HepG2 (cell line): Measurements from ENCODE around the gene MGST2. TPM values are rescaled to one million over a fixed set of nuclear protein-coding genes. Genes with fewer than 3 reads are reported as not detected.

Source experiments
- ARID2 ChIP-seq: sonication (generic); formaldehyde crosslinking; IDR thresholded peaks from 2 replicates; pipeline ENCODE4 v1.8.1; 2022; ENCODE audit warnings: mild to moderate bottlenecking, missing genetic modification reagents, borderline replicate concordance
- EP300 ChIP-seq, 3 experiments: sonication (generic) in 1 of 3; formaldehyde crosslinking in 1 of 3; IDR thresholded peaks; 2 replicates each; pipeline versions ENCODE4 v1.5.1 to v1.6.1; 2011 to 2020; ENCODE audit warnings: low read depth in 2 of 3, low read length in 2 of 3, borderline replicate concordance in 1 of 3, improper control_type of control experiment in 1 of 3, mild to moderate bottlenecking in 1 of 3, missing genetic modification reagents in 1 of 3, moderate library complexity in 1 of 3
- HMG20B ChIP-seq: conservative IDR thresholded peaks from 2 replicates; pipeline ENCODE4 v1.6.1; 2016; ENCODE audit warnings: missing genetic modification reagents, missing compliant biosample characterization
- NKX3-1 ChIP-seq: sonication (generic); formaldehyde crosslinking; IDR thresholded peaks from 2 replicates; pipeline ENCODE4 v1.5.0; 2020; ENCODE audit warnings: missing genetic modification reagents
- NPAS2 ChIP-seq: sonication (generic); formaldehyde crosslinking; IDR thresholded peaks from 2 replicates; pipeline ENCODE4 v1.8.0; 2022; ENCODE audit warnings: mild to moderate bottlenecking, missing genetic modification reagents, borderline replicate concordance
- SOX6 ChIP-seq, 2 experiments: fragments of 450-650 bp in 1 of 2; sonication (generic) in 1 of 2; formaldehyde crosslinking in 1 of 2; IDR thresholded peaks; 2 replicates each; pipeline versions ENCODE4 v1.4.0 to v1.6.1; 2017 to 2020; ENCODE audit warnings: antibody characterized with exemption in 1 of 2, mild to moderate bottlenecking in 1 of 2, missing genetic modification reagents in 1 of 2
- TBP ChIP-seq: sonication (generic); formaldehyde crosslinking; IDR thresholded peaks from 2 replicates; pipeline ENCODE4 v1.5.0; 2020; ENCODE audit warnings: missing genetic modification reagents
- YY1 ChIP-seq: IDR thresholded peaks from 2 replicates; pipeline ENCODE4 v1.6.1; 2011; ENCODE audit warnings: low read length, low read depth, moderate library complexity, mild to moderate bottlenecking; ENCODE audit not compliant: insufficient read depth, insufficient replicate concordance
- ZMYM2 ChIP-seq: sonication (generic); formaldehyde crosslinking; IDR thresholded peaks from 2 replicates; pipeline ENCODE4 v1.8.0; 2022; ENCODE audit warnings: mild to moderate bottlenecking, missing genetic modification reagents
- ZNF253 ChIP-seq: sonication (generic); formaldehyde crosslinking; IDR thresholded peaks from 2 replicates; pipeline ENCODE4 v1.8.0; 2022; ENCODE audit warnings: mild to moderate bottlenecking, missing genetic modification reagents, borderline replicate concordance
- ZNF354B ChIP-seq: sonication (generic); formaldehyde crosslinking; IDR thresholded peaks from 2 replicates; pipeline ENCODE4 v1.8.0; 2022; ENCODE audit warnings: mild to moderate bottlenecking, missing genetic modification reagents
- ZNF567 ChIP-seq: sonication (generic); formaldehyde crosslinking; IDR thresholded peaks from 2 replicates; pipeline ENCODE4 v1.8.1; 2023; ENCODE audit warnings: mild to moderate bottlenecking, missing genetic modification reagents, borderline replicate concordance
- ZNF605 ChIP-seq: sonication (generic); formaldehyde crosslinking; IDR thresholded peaks from 2 replicates; pipeline ENCODE4 v1.8.0; 2022; ENCODE audit warnings: mild to moderate bottlenecking, missing genetic modification reagents
- ZSCAN20 ChIP-seq: sonication (generic); formaldehyde crosslinking; IDR thresholded peaks from 2 replicates; pipeline ENCODE4 v1.4.0; 2020; ENCODE audit warnings: missing genetic modification reagents, mild to moderate bottlenecking, borderline replicate concordance
- polyA plus RNA-seq, 8 experiments: library from polyadenylated mRNA; depleted of rRNA in 3 of 8; stranded (reverse) in 7 of 8; unstranded in 1 of 8; fragments of >200 nt; fragmentation: Illumina TruSeq in 4 of 8; extraction: Trizol in 4 of 8; gene quantifications; 2 replicates each; pipeline versions ENCODE4 v1.2.1 to v1.2.3, GENCODE V29; 2011 to 2016; ENCODE audit warnings: low read depth in 4 of 8, missing spikeins in 1 of 8, mixed read lengths in 1 of 8; ENCODE audit not compliant: insufficient read depth in 1 of 8
- total RNA-seq, 5 experiments: library from RNA; depleted of rRNA; stranded (reverse); fragments of >200 nt; fragmentation: Illumina TruSeq; extraction: Trizol; gene quantifications; 2 replicates each; pipeline ENCODE4 v1.2.3, GENCODE V29; 2016; ENCODE audit warnings: low read depth in 1 of 5
- TF ChIP-seq, protein P1 (sequence below): sonication (generic); formaldehyde crosslinking; IDR thresholded peaks from 2 replicates; pipeline ENCODE4 v1.5.1; 2020; ENCODE audit warnings: missing genetic modification reagents, mild to moderate bottlenecking, borderline replicate concordance
- TF ChIP-seq, protein P2 (sequence below): sonication (generic); formaldehyde crosslinking; conservative IDR thresholded peaks from 2 replicates; pipeline ENCODE4 v1.8.0; 2022; ENCODE audit warnings: mild to moderate bottlenecking, moderate library complexity, missing genetic modification reagents
- TF ChIP-seq, protein P3 (sequence below): sonication (generic); formaldehyde crosslinking; IDR thresholded peaks from 2 replicates; pipeline ENCODE4 v1.4.0; 2020; ENCODE audit warnings: mild to moderate bottlenecking, low read depth, missing genetic modification reagents
- TF ChIP-seq, protein P4 (sequence below), 2 experiments: sonication (generic) in 1 of 2; formaldehyde crosslinking in 1 of 2; IDR thresholded peaks; 2 replicates each; pipeline versions ENCODE4 v1.5.1 to v1.6.1; 2011 to 2020; ENCODE audit warnings: borderline replicate concordance in 1 of 2, low read depth in 1 of 2, low read length in 1 of 2, mild to moderate bottlenecking in 1 of 2, missing genetic modification reagents in 1 of 2, moderate library complexity in 1 of 2

The MGST2 gene
- total and polyA plus RNA-seq, 2 of the 13 experiments (the other 11 are each of a cell fraction or from before 2014, with no cell fraction given) = 205 to 416 TPM

- peak; percentile 71; the same call in 1 of the 2 replicates for TF ChIP-seq ZNF605 (CRISPR knock-in tag)
- TF ChIP-seq ZSCAN20 (CRISPR knock-in tag) = 0 out of 2 replicates have a peak, but pooled peaks have one; percentile 28
- TF ChIP-seq, protein P1, sequence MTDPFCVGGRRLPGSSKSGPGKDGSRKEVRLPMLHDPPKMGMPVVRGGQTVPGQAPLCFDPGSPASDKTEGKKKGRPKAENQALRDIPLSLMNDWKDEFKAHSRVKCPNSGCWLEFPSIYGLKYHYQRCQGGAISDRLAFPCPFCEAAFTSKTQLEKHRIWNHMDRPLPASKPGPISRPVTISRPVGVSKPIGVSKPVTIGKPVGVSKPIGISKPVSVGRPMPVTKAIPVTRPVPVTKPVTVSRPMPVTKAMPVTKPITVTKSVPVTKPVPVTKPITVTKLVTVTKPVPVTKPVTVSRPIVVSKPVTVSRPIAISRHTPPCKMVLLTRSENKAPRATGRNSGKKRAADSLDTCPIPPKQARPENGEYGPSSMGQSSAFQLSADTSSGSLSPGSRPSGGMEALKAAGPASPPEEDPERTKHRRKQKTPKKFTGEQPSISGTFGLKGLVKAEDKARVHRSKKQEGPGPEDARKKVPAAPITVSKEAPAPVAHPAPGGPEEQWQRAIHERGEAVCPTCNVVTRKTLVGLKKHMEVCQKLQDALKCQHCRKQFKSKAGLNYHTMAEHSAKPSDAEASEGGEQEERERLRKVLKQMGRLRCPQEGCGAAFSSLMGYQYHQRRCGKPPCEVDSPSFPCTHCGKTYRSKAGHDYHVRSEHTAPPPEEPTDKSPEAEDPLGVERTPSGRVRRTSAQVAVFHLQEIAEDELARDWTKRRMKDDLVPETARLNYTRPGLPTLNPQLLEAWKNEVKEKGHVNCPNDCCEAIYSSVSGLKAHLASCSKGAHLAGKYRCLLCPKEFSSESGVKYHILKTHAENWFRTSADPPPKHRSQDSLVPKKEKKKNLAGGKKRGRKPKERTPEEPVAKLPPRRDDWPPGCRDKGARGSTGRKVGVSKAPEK (CRISPR knock-in tag) = no peak
- no peak for TF ChIP-seq ZNF354B (CRISPR knock-in tag)
- no peak for TF ChIP-seq SOX6 (IDR thresholded peaks at IDR 0.05)
- TF ChIP-seq SOX6 (CRISPR knock-in tag; IDR thresholded peaks at IDR 0.05) = peak; percentile 95
- TF ChIP-seq NKX3-1 (CRISPR knock-in tag) = no peak
- no peak for TF ChIP-seq ZNF253 (CRISPR knock-in tag)
- peak; percentile 60; the same call in 1 of the 2 replicates for TF ChIP-seq HMG20B
- TF ChIP-seq ZNF567 = no peak
- no peak for TF ChIP-seq YY1
- 0 out of 2 replicates have a peak, but pooled peaks have one; percentile 28 for TF ChIP-seq ARID2 (CRISPR knock-in tag)
- TF ChIP-seq NPAS2 (CRISPR knock-in tag) = no peak
- peak; percentile 82 to 98; a peak in 3 of 4 replicates for TF ChIP-seq EP300 (IDR thresholded peaks at IDR 0.05; ENCODE audit: low read depth in 2 of 2, low read length in 2 of 2)
- peak; percentile 85; the same call in 1 of the 2 replicates for TF ChIP-seq EP300 (CRISPR knock-in tag; IDR thresholded peaks at IDR 0.05; ENCODE audit: borderline replicate concordance)
- TF ChIP-seq, protein P2, sequence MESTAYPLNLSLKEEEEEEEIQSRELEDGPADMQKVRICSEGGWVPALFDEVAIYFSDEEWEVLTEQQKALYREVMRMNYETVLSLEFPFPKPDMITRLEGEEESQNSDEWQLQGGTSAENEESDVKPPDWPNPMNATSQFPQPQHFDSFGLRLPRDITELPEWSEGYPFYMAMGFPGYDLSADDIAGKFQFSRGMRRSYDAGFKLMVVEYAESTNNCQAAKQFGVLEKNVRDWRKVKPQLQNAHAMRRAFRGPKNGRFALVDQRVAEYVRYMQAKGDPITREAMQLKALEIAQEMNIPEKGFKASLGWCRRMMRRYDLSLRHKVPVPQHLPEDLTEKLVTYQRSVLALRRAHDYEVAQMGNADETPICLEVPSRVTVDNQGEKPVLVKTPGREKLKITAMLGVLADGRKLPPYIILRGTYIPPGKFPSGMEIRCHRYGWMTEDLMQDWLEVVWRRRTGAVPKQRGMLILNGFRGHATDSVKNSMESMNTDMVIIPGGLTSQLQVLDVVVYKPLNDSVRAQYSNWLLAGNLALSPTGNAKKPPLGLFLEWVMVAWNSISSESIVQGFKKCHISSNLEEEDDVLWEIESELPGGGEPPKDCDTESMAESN (CRISPR knock-in tag) = no peak
- TF ChIP-seq, protein P3, sequence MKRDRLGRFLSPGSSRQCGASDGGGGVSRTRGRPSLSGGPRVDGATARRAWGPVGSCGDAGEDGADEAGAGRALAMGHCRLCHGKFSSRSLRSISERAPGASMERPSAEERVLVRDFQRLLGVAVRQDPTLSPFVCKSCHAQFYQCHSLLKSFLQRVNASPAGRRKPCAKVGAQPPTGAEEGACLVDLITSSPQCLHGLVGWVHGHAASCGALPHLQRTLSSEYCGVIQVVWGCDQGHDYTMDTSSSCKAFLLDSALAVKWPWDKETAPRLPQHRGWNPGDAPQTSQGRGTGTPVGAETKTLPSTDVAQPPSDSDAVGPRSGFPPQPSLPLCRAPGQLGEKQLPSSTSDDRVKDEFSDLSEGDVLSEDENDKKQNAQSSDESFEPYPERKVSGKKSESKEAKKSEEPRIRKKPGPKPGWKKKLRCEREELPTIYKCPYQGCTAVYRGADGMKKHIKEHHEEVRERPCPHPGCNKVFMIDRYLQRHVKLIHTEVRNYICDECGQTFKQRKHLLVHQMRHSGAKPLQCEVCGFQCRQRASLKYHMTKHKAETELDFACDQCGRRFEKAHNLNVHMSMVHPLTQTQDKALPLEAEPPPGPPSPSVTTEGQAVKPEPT (CRISPR knock-in tag) = no peak
- TF ChIP-seq TBP (CRISPR knock-in tag) = no peak
- peak; percentile 89 for TF ChIP-seq ZMYM2 (CRISPR knock-in tag)
- TF ChIP-seq, protein P4, sequence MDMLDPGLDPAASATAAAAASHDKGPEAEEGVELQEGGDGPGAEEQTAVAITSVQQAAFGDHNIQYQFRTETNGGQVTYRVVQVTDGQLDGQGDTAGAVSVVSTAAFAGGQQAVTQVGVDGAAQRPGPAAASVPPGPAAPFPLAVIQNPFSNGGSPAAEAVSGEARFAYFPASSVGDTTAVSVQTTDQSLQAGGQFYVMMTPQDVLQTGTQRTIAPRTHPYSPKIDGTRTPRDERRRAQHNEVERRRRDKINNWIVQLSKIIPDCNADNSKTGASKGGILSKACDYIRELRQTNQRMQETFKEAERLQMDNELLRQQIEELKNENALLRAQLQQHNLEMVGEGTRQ (IDR thresholded peaks at IDR 0.05; ENCODE audit: low read depth, low read length) = no peak
- TF ChIP-seq, protein P4 (CRISPR knock-in tag; IDR thresholded peaks at IDR 0.05; ENCODE audit: borderline replicate concordance) = no peak
Observed at GRCh38 chr4:139689093-139689722, 23.6 kb downstream of the MGST2 start (continued).
